Inferior parietal cortex (tissue), 1 donor: ENCODE measurements around the gene ITCH.

Experiments used
- DNase-seq: peaks from one replicate; pipeline ENCODE4 v3.0.0-alpha.2; 2016; ENCODE audit errors: extremely low spot score

The ITCH gene

DNA sequence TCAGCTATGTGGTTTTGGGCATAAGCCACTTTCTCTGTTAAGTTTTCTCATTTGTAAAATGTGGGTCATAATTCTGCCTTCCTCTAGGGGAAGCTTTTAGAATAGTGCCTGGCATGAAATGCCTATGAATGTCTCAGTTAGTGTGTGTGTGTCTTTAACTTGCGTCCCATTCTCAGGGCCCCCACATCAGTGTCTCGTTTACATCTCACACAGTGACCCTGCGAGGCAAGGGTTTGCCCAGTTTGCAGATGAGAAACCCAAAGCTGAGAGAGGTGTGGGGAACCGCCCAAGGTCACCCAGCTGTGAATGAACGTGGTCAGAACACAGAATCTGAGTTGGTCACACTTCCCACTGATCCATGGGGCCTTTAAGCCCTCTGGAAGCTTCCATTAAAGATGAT is 167.3 kb downstream of the ITCH start:
- DNase-seq: no peak

DNA sequence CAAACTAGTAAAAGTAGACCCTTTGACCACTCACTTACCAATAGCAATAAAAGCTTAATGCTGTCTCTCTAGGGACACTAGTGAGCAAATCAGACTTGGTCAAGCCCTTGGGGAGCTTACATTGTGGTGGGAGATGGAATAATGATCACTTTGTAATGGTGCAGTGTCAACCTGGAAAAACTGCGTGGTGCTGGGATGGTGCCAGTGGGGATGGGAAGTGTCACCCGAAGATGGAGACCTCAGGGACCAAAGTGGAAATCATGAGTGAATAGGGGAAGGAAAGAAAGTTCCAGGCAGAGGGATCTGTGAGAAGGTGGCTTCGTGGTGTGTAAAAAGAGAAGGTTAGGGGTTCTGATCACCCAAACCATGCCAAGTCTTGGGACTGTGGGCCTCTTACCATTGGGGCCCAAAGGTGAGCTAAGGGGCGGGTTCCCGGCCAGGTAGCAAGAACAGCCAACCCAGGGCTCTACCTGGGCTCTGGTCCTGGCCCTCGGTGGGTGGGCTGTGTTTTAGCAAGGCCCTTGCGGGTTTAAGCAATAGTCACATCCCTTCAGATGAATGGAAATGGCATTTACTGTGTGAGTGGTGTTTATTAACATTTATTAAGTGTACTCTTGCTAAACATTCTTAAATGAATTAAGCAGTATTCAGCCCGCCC is 168.7 kb downstream of the ITCH start:
- DNase-seq: no peak

DNA sequence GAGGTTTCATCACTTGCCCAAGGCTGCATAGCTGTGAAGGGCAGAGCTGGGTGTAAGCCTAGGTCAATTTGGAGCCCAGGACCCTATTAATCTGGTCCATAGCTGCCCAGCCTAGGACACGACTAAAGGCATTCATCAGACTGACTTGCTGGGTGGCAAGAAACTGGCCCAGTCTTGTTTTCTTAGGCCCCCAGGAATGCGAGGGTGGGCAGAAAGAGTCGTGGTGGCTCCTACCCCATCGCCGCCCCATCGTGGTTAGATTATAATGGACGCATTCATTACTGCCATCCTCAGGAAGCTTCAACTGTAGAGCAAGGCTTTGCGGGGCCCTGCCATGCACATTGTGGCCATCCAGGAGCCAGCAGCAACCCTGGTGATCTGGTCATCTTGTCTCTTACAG is 169.2 kb downstream of the ITCH start:
- no peak for DNase-seq

DNA sequence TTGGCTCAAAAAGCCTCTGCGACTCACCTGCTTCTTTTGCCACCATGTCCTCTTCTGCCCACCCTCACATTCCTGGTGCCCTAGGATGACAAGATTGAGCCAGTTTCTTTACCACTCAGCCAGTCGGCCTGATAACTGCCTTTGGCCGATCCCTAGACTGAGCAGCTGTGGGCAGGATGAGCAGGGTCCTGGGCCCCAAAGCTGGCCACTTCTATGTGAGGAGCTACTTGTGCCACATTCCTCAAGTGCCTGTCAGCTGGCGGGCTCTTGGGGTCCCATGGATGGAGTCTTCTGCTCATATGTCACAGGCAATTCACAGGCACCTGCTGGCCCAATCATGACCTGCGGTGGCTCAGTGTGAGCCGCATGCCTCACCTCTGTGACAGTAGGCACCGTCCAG is 169.7 kb downstream of the ITCH start:
- DNase-seq: no peak

DNA sequence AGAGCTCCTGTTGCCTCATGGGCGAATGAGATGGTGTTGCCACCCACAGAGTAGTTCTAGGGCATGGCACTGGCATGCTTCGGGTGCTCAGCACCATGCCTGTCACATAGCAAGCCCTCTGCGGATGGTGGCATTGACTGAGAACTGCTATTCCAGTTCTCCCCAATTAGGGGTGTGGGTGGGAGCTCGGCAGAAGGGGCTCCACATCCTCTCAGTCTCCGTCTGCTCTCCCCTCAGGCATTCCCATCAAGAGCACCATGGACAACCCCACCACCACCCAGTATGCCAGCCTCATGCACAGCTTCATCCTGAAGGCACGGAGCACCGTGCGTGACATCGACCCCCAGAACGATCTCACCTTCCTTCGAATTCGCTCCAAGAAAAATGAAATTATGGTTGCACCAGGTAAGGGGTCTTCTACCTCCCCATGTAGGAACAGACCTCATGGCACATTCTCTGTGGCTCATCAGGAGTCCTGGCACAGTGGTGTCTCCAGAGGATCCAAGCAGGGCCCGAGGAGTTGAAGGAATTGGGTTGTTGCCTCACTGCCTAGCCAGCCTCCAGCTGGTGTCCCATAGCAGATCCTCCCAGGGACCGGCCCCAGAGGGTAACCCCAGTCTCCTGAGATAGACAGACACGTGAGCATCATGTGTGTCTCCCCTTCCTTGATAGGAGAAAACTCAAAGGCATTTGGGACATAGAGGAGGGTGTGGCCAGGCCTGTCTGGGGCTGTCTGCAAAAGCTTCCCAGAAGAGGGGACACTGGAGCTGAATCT is 171.5 kb downstream of the ITCH start:
- DNase-seq: no peak

DNA sequence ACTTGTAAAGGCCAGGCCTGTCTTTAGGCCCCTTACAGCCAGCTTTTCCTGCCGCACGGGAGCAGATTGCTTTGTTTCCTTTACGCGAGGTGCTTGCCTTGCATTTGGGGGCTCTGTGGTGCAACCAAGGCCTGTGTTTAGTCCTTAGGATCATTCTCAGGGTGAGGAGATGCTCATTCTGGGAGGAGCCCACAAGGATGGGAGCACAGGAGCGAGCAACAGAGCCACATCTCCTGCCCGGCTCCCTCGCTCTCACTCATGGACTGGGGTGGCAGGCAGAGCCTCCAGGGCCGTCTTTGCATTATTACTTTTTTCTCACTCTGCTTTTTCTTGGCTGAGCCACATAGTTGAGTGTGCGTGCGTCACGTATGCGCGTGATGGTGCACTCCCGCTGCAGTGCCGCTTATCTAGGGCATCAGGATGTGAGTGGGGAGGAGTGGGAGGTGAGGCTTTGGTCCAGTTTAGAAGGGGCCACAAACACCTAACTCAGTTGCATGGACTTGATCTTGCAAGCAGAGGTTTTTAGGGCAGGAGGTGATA is 172.3 kb downstream of the ITCH start:
- no peak for DNase-seq

DNA sequence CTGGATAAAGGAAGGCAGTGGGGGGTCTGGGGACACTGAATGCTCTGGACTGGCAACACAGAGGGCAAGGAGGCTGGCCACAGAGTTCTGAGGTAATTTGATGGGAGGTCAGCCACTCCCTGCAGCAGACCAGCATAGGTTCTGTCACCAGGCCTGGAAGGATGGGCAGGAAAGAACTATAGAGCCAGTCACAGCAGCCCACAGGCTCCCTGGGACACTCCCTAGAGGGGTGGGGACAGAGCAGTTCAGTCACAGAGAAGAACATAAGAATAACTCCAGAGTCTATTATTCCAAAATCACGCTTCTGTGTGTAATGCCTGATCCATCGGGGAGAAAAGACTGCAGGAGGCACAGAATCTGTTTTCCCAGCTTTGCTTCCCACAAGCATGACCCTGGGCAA is 172.8 kb downstream of the ITCH start:
- no peak for DNase-seq

DNA sequence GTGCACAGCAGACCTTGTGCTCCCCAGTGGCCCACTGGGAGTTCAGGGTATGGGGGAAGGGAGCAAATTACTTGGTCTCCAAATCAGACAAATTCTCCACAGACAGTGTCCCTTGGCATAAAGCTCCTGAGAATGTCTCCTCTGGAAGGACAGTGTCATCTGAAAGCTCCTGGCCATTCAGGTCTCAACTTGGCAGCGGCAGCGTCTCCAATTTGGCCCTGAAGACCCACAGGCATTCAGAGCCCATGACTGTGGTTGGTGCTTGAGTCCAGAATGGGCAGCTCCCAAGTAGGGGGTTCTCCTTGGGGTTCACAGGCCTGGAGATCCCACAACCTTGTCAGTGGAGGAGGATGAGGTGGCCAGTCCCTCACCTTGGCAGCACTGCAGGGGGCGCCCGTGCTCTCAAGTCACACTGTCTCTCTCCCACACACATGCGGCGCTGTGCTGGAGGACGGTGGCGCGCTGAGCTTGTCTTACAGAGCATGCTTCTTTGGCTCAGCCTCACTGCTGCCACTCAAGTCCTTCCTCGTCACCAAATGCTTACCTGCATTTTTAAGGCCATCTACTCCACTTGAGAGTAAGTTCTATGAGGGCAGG is 173.8 kb downstream of the ITCH start:
- no peak for DNase-seq

DNA sequence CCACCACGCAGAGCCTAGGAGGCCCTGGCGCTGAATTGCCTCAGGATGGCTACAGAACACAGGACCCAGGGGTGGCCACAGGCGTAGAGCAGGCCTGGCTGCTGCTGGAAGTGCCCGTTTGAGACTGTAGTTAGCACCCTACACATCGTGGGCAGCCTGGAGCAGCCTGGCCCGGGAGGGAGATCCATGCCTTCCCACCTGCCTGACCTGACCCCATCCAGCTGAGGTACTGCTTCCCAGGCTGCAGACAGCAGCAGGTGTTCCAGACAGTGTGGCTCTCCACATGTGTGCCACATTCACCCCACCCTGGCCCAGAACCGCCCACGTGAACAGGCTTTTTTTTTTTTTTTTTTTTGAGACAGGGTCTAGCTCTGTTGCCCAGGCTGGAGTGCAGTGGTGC is 174.6 kb downstream of the ITCH start:
- no peak for DNase-seq

DNA sequence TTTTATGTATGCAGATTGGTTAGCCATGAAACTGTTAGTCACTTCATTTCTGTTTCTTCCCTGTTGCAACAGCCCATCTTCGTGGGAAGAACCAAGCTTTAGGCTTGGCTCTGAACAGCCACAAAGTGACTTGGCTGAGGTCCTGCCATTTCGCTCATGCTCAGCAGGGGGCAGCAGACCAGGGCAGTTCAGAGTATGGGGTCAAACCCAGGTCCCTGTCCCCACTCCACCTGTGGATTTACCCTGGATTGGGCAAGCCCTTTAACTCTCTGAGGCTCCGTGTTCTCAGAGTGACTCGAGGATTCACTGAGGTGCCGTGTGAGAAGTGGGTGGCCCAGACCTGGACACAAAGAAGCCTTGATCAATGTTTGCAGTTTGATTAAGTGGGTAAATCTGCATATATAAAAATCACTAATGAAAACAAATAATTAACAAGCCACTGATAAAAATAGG is 175.6 kb downstream of the ITCH start:
- no peak for DNase-seq

DNA sequence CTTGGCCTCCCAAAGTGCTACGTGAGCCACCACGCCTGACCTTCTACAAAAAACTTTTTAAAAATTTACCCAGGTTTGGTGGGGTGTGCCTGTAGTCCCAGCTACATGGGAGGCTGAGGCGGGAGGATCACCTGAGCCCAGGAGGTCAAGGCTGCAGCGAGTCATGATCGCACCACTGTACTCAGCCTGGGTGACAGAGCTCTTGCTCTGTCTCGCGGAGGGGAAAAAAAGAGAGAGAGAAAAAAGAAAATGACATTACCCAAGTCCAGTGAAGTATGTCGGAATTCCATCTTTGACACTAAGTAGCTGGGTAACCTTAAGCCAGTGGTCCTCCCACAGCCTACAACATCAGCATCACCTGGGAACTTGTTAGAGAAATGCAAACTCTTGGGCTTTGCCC is 176.7 kb downstream of the ITCH start:
- DNase-seq: no peak

DNA sequence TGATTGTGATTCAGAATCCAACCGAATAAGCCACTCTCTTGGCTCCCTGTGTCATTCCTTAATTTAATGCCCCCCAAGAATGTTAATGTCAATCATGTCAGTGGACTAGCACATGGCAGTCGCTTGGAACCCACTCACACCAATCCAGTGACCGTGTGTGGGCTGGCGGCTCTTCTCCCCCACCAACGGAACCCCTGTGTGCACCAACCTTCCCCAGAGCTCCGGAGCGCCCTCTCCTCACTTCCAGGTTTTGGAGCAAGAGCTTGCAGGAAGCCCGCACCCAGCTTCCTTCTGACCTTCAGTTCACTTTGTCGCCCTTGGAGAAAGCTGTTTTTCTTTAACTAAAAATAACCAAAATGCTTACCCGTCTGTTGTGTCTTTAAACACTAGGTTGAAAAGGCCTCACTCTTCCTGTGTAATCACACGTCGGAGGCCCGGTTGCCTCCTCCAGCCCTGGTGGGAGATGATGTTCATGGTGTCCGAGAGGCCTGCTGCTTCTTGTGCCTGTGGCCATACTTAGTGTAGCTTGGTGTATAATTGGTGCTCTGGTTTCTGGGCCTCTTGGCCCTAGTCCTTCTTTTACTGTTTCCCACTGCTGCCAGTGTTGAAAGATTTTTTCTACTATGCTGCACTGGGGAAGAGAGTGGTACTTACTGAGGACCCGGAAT is 177.7 kb downstream of the ITCH start:
- no peak for DNase-seq

DNA sequence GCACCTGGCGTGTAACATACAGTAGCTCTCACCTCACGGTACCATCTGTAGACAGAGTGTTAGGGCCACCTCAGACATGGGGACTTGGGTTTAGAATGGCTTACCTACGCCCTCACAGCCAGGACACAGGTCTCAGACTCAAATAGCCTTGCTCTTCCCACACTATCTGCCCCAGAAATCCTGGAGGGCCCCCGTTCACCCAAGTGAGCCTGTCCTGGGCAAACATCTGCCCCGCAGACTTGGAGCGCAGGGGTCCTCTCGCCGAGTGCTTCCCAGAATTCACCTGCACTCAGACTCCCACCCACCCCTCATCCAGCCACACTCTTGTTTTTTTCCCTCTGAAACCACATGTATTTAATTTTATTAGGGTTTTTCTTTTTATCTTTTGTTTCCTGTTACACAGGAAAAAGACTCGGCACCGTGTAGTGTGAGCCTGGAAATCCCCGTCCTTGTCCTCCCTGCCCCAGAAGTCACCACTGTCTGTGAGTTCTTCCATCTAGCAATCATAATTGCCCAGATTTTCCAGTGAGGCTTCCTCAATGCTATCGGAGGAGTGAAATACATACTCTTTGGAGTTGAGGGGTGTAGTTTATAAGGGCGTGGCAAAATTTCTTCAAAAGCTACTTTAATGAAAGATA is 178.3 kb downstream of the ITCH start:
- DNase-seq: no peak

DNA sequence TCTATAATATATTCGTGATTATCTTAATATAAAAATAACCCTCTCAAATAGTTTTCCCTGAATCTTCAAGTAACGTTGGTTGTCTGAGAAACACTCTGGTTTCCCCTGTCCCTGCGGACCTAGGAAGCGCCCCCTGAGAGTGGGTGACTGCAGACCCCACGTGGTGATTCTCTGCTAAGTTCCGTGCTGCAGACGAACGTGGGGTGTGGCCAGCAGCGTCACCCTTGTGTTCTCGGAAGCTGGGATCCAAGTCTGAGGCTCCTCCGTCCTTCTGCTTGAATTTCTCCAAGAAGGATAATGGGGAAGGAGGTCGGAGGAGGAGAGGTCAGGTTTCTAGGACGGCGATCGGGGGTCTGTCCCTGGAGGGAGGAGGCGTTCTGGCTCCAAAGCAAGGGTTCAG is 178.8 kb downstream of the ITCH start:
- no peak for DNase-seq

DNA sequence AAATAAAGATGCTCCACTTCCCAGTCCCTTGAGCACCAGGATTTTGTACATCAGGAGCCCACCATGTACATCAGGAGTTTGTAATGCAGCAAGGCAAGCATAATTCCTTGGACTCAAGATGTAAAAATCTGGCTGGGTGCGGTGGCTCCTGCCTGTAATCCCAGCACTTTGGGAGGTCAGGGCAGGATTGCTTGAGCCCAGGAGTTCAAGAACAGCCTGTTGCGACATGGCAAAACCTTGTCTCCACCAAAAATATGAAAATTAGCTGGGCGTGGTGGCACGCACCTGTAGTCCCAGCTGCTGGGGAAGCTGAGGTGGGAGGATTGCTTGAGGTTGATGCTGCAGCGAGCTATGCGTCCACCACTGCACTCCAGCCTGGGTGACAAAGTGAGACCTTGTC is 179.4 kb downstream of the ITCH start:
- no peak for DNase-seq

DNA sequence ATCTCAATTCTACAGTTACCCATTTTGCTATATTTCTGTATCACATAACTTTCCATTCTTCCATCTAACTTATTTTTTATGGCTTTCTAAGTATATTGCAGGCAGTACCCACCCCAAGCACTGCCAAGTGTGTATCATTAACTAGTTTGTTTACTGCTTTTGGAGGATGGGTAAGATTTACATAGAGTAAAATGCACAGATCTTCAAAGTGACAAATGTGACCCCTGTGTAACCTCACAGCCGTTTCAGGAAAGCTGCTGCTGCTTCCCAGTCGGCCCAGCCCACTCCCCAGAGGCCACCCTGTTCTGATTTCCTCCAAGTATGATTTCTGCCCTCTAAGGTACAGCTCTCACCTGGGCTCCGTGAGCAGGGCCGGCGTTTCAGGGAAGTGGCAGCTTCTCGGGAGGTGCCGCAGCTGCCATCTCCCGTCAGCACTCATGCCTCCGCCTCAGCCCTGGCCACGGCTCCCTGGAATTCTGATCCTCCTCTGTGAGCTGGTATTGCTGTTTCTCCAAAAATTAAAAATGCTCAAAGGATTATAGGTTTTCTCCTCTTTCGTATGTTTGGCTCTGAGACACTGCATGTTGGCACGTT is 180.5 kb downstream of the ITCH start:
- no peak for DNase-seq

DNA sequence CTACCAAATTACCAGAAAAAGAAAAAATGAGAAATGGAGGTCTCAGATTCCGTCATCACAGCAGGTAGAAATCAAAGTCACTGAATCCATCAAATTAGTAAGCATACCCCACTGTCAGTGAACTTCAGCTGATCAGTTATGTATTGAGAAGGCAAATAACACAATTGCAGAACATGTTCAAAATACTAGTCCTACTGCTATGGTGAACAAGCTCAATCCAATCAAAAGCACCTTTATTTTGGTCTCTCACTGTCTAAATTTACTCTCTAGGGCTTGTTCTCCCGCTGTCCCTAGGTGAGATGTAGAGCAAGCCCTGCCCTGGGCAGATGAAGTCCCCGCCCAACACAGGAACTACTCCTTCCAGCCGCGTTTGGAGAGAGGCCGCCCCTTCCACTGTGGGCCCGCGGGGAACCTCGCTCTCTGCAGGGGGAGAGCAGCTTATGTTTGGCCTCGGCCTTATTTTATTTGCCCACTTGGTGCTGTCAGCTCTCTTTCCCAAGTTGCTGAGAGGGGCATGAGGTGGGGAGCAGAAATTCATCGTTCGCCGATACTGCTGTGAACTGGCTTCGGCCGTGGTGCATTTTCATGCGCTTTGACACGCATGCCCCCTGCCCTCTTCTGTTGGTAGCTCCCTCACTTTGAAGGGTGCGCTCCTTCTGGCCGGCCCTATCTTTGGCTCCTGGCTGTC is 181.2 kb downstream of the ITCH start:
- DNase-seq: no peak

DNA sequence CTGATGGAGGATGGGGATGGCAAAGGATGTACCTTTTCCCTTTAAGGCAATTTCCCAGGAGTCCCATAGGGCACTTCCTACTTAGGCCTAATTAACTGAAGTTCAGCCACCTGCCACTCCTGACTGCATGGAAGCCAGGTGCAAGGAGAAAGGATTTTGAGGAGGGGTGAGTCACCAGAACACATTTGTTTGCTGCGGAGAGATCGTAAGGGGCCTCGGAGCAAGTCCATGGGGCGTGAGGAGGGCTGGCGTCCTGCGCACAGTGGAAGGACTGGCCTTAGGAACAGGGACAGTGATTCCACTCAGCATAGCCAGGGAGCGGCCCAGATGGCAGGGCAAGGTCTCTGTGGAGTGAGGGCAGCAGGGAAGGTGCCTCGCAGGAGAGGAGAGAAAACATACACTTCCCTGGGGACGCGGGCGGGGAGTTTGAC is 183.7 kb downstream of the ITCH start:
- DNase-seq: no peak

DNA sequence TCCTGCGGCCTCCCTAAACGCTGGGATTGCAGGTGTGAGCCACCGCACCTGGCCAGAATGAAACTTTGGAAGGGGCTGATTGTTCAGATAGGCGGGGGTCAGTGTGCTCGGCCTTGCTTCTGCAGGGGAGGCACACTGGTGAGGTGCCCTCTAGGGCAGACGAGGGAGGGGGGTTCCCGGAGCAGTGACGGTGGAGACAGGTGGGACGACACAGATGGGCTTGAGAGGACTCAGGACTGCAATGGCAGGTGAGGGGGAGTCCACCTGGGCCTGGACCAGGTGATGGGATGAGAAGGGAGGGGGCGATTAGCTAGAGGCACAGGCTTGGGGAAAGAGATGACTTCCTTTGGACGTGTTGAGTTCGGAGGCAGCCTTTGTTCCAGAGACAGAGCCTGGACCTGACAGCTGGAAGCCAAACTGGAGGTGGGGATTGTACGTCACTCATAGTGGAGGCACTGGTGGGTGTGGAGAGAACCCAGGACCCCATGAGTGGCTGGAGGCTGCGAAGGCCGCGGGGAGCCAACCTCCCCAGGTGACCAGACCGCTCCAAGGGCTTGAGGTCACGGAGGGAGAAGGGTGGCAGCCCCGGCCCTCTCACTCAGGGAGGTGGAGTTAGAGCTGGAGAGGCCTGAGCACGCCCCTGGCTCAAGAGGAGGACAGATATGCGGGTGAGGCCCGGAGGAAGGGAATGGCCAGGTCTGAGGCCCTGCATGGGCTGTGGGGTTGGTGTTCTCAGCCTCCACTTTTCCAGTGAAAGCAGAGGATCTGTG is 185.0 kb downstream of the ITCH start:
- DNase-seq: no peak
